Measurements from ENCODE around the gene SLC25A25.

Gene SLC25A25

DNA sequence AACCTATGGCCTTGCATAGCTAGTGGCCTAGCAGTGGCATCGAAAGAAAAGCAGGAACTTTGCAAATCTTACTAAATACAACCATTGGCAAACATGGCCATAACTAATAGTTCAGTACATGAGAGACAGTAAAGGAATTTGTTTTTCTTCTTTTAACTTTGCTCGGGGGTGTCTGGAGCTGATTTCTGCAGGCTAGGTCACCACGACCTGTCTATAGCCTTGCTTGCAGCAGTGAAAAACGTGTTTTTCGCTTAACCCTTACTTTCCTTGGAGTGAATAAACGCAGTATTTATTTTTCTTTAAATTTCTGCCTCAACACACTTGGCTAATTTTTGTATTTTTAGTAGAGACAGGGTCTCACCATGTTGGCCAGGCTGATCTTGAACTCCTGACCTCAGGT is 20.8 kb upstream of the SLC25A25 start:
- no peak for DNase-seq
- in situ Hi-C loops (cut with HindIII; ENCODE audit: low pct_ligation_motif_present, low pct_unique_long_range_greater_than_20kb, low sequenced_read_pairs), result no loop called here

DNA sequence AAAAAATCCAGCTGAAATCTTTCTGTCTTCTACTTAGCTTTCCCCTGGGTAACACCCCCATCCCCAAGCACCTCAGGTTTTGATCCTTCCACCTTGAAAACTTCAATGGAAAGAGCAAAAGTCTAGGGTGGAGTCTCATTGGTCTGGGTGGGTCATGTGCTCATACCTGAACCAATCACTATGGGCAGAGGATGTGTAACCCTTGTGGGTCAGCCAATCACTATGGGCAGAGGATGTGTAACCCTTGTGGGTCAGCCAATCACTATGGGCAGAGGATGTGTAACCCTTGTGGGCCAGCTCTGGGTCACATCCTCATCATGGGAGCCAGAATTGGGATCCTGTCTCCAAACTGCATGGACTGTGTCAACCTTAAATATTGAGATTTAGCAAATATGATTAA is 19.4 kb upstream of the SLC25A25 start:
- no peak for DNase-seq
- in situ Hi-C loops (cut with HindIII; ENCODE audit: low pct_ligation_motif_present, low pct_unique_long_range_greater_than_20kb, low sequenced_read_pairs), result no loop called here

DNA sequence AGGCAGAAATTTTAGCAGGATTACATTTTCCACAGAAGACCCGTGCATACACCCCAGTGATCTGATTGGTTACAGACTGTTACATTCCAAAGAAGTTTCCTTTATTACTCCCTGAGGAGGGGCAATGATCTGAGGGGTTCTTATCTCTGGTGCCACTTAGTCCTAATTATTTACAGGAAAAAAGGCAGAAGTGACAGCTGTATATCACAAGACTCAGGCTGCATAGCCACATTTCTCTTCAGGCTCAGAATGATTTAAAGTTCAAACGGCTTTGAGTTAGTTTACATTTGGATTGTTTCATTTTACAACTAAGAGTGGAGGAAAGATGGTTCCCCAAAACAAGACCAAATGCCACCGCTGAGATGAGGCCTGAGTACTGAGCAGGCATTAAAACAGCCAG is 18.2 kb upstream of the SLC25A25 start:
- in situ Hi-C loops (cut with HindIII; ENCODE audit: low pct_ligation_motif_present, low pct_unique_long_range_greater_than_20kb, low sequenced_read_pairs), result no loop called here

DNA sequence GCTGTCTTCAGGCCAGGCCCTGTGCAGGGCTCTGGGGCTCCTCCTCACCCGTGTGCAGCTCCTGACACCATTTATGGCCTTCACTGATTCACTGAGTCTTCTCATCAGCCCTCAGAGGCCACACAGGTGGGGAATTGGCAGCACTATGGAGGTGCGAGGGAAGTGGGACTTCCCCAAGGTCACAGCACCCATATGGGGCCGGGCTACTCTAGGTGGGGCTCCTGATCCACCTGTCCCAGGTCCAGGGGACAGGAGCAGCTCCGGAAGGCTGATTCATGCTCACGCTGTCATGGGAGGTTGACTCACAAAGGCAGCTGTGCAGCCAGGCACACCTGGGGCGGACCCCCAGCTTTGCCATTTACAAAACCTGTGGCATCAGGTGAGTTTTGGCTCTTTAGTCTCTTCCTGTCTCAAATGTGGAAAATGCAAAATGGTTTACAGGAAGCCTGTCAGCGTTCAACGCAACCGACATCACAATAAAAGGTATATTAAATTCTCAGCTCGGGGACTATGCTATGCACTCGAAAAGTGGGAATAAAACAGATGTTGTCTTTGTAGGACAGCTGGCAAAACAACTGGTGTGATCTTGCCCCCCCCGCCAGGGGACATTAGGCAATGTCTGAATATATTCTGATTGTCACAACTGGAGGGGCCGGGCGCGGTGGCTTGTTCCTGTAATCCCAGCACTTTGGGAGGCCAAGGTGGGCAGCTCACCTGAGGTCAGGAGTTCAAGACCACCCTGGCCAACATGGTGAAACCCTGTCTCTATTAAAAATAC is 15.9 kb upstream of the SLC25A25 start:
- in situ Hi-C loops (cut with HindIII; ENCODE audit: low pct_ligation_motif_present, low pct_unique_long_range_greater_than_20kb, low sequenced_read_pairs), result no loop called here
- DNase-seq, result no peak

More for the DNA sequence above, 18.2 kb upstream of the SLC25A25 start:
- DNase-seq, result no peak

DNA sequence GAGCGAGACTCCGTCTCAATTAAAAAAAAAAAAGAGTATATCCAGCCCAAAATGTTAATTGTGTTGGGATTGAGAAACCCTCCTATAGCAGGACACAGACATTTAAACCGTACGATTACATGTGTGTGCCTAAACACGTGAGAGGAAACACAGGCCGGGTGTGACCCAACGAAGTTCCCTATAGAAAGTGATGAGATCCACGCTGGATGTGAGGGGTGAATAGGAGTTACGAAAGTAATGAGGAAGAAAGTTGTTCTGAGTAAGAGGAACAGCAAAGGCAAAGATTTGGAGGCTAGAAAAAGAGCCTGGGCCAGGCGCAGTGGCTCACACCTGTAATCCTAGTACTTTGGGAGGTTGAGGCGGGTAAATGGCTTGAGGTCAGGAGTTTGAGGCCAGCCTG is 14.5 kb upstream of the SLC25A25 start:
- in situ Hi-C loops (cut with HindIII; ENCODE audit: low pct_ligation_motif_present, low pct_unique_long_range_greater_than_20kb, low sequenced_read_pairs), result no loop called here
- no peak for DNase-seq

DNA sequence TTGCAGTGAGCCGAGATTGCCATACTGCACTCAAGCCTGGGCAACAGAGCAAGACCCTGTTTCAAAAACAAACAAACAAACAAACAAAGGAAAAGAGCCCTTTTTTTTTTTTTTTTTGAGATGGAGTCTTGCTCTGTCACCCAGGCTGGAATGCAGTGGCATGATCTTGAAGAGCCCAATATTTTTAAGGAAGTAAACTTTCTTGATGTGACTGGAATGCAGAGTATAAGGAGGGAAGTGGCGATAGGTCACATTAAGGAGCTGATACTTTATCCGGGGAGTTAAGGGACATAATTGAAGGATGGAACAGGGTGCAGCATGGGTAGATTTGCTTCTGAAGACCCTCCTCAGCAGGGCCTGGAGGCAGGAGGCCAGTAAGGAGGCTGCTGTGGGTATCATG is 13.9 kb upstream of the SLC25A25 start:
- no peak for DNase-seq
- in situ Hi-C loops (cut with HindIII; ENCODE audit: low pct_ligation_motif_present, low pct_unique_long_range_greater_than_20kb, low sequenced_read_pairs), result no loop called here

DNA sequence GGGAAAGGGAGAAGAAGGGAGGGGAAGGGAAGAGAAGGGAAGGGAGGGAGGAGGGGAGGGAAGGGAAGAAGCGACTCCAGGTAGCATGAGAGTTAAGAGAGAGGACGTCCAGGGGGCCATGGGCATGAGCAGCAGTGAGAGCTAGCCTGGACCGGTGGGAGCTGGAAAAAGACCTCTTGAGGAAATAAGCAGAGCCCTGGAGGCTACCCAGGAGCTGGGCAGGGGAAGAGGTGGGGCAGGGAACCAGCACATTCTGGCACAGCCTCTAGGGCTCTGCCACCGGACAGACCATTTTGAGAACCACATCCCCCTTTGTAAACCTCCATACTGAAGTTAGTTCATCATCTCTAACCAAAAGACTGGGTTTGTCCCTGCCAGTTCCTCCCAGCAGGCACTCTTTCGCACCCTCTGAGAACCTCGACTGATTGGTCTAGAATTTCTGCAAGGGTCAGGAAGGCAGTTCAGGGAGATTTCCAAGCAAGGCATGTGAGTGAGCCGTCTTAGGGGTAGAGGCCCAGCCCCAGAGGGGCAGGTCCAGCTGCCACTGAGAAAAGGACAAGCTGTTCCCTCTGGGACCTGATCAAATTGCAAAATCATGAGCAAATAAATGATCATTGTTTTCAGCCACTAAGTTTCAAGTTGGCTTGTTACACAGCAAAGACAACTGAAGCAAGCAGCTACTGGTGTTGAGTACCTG is 12.5 kb upstream of the SLC25A25 start:
- in situ Hi-C loops (cut with HindIII; ENCODE audit: low pct_ligation_motif_present, low pct_unique_long_range_greater_than_20kb, low sequenced_read_pairs), result no loop called here
- DNase-seq, result no peak

DNA sequence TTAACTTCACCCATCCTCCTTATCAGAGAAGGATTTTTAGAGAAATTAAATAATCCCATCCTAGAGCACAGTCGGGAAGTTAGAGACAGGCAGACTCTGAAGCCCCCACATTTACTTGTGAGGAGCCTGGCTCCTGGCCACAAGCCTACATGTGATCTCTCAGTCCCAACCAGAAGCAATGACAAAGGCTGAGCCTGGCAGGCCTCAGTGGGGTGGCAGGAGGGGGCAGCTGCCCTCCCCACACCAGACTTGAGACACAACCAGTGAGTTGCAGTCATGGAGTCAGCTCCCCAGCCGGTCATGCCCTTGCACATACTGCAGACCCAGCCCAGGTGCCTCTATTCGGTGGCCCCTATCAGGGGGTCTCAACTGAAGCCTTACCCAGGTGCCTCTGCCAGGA is 11.9 kb upstream of the SLC25A25 start:
- no peak for DNase-seq
- in situ Hi-C loops (cut with HindIII; ENCODE audit: low pct_ligation_motif_present, low pct_unique_long_range_greater_than_20kb, low sequenced_read_pairs), result no loop called here

DNA sequence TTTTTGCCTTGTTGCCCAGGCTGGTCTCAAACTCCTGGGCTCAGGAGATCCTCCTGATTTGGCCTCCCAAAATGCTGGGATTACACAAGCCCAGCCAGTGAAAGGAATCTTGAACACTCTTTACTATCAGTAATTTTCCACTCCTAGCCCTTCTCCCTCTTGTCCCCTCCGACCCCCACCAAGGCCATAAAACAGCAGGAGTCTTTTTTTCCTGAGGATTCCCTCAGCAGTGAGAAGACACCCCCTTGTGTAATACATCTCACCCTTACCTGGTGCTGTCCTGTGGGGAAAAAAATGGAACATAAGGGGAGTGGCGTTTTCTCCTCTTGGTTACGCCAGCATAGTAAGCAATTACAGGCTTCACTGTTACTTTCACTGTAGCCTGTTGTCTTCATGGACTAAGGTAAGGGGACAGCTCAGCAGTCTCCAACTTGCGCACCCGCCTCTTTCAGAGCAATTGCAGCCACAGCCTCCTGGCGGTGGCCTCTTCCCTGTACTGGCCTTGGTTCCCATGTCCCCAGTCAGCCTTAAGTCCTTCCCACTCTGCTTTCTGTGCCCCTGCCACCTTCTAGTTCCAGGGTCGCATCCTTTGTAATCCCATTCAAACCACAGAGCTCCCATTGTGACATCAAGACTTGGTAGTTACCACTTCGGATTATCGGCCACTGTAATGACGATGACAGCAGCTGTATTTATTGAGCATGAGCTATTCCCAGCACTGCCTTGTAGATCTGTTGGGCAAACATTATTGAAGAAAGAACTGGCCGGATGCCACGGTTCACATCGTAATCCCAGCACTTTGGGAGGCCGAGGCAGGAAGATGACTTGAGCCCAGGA is 10.9 kb upstream of the SLC25A25 start:
- in situ Hi-C loops (cut with HindIII; ENCODE audit: low pct_ligation_motif_present, low pct_unique_long_range_greater_than_20kb, low sequenced_read_pairs), result no loop called here
- DNase-seq, result no peak

DNA sequence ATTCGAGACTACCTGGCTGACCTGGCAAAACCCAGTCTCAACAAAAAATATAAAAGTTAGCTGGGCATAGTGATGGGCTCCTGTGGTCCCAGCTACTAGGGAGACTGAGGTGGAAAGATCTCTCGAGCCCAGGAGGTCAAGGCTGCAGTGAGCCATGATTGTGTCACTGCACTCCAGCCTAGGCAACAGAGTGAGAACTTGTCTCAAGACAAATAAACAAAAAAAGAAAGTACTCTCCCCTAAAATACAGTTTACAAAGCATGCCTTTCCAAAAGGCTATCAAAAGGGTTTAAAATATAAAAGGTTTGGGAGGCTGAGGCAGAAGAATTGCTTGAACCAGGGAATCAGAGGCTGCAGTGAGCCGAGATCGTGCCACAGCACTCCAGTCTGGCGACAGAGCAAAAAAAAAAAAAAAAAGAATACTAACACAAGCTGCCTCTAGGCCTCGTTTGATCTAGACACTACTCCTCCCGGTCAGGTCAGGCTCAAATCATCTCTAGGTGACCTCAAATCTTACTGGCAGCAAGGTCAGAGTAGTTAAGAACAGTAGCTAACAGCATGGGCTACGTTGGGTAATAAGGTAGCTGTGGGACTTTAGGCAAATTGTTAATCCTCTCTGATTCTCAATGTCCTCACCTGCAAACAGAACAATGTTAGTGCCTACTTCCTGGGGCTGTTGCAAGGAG is 10.2 kb upstream of the SLC25A25 start:
- in situ Hi-C loops (cut with HindIII; ENCODE audit: low pct_ligation_motif_present, low pct_unique_long_range_greater_than_20kb, low sequenced_read_pairs), result no loop called here
- DNase-seq, result no peak

DNA sequence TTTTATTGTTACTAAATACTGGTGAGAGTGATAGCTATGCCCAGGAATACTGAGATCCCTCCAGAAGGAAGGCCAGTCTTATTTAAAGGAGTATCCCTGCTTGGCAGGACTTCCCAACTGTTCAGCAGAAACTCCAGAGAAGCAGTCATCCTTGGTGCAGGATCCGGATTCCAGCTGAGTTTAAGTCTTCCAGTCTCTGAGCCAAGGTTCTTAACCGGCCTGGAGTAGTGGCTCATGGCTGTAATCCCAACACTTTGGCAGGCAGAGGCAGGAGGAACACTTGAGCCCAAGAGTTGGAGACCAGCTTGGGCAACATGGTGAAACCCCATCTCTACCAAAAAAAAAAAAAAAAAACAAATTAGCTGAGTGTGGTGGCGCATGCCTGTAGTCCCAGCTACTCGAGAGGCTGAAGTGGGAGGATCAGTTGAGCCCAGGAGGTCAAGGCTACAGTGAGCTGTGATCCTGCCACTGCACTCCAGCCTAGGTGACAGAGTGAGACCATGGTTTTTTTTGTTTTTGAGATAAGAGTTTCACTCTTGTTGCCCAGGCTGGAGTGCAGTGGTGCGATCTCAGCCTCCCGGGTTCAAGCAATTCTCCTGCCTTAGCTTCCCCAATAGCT is 8.6 kb upstream of the SLC25A25 start:
- DNase-seq, result no peak
- in situ Hi-C loops (cut with HindIII; ENCODE audit: low pct_ligation_motif_present, low pct_unique_long_range_greater_than_20kb, low sequenced_read_pairs), result no loop called here

DNA sequence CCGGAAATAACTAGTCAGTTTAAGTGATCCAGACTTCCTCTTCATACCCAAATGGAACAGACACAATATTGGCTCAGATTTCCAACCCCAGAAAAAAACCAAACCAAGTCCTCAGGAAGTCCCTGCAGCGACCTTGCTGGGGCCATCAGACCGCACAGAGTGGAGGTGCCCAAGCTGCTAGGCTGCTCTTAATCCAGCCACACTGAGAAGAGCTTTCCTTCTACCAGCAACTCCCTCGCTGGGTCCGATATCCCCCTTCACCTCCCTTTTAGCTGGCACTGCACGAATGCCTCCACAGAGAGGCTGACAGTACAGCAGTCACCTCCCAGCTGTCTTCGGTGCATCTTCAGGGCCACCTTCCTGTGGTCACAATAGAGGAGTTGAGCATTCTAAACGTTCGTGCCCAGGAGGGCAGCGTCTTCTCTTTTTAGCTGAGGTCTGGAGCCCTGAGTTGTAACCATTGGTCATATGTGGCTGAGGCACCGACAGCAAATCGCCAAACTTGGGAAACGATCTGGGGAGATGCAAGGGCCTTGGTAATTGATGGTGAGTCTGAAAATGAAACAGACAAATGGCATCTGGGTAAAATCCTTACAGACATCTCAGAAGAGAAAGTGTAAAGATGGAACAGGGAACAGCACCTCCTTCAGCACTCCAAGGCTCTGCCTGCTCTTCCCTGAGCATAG is 6.6 kb upstream of the SLC25A25 start:
- DNase-seq, result no peak
- in situ Hi-C loops (cut with HindIII; ENCODE audit: low pct_ligation_motif_present, low pct_unique_long_range_greater_than_20kb, low sequenced_read_pairs), result no loop called here

DNA sequence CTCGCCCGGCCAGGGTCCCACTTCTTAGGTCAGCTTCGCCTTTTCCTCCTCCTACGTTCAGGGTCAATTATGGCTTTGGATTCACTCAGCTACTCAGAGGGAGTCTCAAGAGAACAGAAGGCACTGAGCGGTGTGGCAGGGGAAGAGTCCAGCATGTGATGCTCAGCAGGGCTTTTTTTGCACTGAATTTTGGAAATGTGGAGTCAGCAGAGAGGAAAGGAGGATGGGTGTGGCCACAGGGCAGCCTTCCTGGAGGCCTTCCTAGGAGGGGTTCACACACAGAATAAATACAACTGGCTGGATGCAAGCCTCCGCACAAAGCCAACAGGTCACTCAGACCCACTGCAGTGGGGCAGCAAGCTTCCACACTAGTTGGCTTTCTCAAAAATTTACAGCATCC is 5.8 kb upstream of the SLC25A25 start:
- DNase-seq, result no peak
- in situ Hi-C loops (cut with HindIII; ENCODE audit: low pct_ligation_motif_present, low pct_unique_long_range_greater_than_20kb, low sequenced_read_pairs), result no loop called here

DNA sequence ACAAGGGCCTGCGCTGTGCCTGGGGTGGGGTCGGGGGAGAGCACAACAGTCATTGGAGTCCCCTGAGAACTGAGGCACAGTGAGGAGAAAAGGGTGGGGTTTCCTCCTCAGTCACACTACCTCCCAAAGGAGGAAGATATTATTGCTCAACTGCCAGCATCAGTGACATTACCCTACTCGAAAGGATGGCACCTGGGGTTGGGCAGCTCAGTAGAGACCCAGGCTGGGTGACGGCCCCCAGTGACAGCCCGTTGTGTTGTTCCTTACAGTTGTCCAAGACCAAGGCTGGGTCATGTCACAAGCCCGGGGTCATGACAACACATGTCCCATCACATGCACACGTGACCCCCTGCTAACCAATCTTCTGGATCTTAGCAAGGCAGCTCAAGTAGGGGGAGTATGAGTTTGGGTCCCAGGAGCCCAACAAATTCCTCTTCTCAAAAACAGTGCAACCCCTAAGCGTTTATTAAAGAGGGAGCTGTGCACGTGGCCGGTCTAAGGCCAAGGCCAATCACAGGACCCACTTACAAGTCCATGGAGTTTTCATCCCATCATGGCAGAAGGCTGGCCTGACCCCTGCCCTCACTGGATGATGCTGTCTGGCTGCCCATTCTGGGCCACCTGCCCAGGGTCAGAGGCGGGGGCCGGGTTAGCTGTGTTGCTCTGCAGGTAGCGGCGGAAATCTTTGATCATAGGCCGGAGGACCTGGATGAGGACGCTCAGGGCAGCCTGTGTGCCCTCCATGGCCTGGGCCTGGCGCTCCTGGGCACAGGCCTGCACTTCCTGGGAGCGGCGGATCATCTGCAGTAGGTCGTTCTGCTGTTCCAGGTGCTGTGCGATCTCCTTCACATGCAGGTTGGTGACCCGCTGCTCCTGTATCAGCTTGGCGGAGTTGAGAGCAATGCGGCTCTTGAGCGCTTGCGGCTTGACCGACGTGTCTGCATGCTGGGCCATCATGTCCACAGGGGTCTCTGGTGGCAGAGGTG is 4.9 kb upstream of the SLC25A25 start:
- in situ Hi-C loops (cut with HindIII; ENCODE audit: low pct_ligation_motif_present, low pct_unique_long_range_greater_than_20kb, low sequenced_read_pairs), result no loop called here
- no peak for DNase-seq

DNA sequence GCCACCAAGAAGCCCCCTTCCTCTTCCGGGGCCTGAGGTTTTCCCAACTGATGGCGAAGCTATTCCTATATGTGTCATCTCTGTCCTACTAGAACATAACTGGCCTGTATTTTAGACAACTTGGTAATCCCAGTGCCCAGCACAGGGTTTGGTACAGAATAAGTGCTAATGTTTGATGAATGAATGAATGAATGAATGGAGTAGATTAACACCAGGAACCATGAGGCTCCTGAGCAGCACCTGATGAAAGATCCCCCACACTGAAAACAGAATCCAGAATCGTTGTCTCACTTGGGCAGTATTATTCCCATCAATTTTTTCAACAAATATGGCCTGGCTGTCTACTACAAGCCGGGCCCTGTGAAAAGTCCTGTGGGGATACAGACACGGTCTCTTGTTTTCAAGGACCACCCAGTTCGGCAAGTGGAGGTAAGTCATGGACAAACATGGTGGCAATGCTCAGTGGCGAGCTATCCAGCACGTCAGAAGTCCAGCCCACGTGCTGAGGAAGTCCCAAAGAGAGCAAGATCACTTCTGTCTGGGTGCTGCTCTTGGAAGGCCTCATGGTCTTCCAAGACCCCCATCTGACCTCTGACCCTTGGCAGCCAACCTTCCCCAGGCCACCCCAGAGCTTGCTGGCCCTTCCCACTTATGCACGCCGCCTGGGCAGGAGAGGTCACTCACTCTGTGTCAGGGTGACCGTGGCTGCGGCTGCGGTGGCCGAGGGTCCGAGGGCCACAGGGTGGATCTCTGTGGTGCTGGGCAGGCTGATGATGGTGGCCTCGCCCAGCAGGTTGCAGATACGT is 1.9 kb upstream of the SLC25A25 start:
- no peak for DNase-seq
- in situ Hi-C loops (cut with HindIII; ENCODE audit: low pct_ligation_motif_present, low pct_unique_long_range_greater_than_20kb, low sequenced_read_pairs), result no loop called here

All from ACHN (cell line).